H9 (cell line): ENCODE data around the gene HLTF. TPM values are rescaled to one million over a fixed set of nuclear protein-coding genes. Genes with fewer than 3 reads are reported as not detected.

Experiments used
- DNase-seq: peaks from one replicate; pipeline ENCODE4 v3.0.0-alpha.2; 2017
- H2AFZ ChIP-seq: one replicate; pipeline ENCODE4 v1.6.1; 2013; ENCODE audit warnings: mild to moderate bottlenecking, low read length, control low read depth, moderate library complexity
- H2AK5ac ChIP-seq: 2 replicates; pipeline ENCODE4 v1.6.1; 2013; ENCODE audit warnings: low read length, control low read depth, mixed read lengths; ENCODE audit not compliant: insufficient read length
- H2BK120ac ChIP-seq: one replicate; pipeline ENCODE4 v1.6.1; 2013; ENCODE audit warnings: low read depth, mild to moderate bottlenecking, low read length, control low read depth, inconsistent platforms; ENCODE audit not compliant: poor library complexity, severe bottlenecking
- H2BK12ac ChIP-seq: 2 replicates; pipeline ENCODE4 v1.6.1; 2013; ENCODE audit warnings: low read length, control low read depth, mixed read lengths, low read depth; ENCODE audit not compliant: insufficient read length
- H2BK15ac ChIP-seq: 2 replicates; pipeline ENCODE4 v1.6.1; 2013; ENCODE audit warnings: low read depth, low read length, control low read depth
- H2BK20ac ChIP-seq: one replicate; pipeline ENCODE4 v1.6.1; 2013; ENCODE audit warnings: low read depth, mild to moderate bottlenecking, low read length, control low read depth, inconsistent platforms; ENCODE audit not compliant: poor library complexity, severe bottlenecking
- H2BK5ac ChIP-seq: 2 replicates; pipeline ENCODE4 v1.6.1; 2013; ENCODE audit warnings: low read length, control low read depth, mixed read lengths; ENCODE audit not compliant: insufficient read length
- H3K14ac ChIP-seq: 2 replicates; pipeline ENCODE4 v1.6.1; 2013; ENCODE audit warnings: low read length, control low read depth; ENCODE audit not compliant: insufficient read depth
- H3K18ac ChIP-seq: 2 replicates; pipeline ENCODE4 v1.6.1; 2013; ENCODE audit warnings: low read depth, mild to moderate bottlenecking, mixed read lengths, low read length, control low read depth; ENCODE audit not compliant: insufficient read length
- H3K23ac ChIP-seq: 2 replicates; pipeline ENCODE4 v1.6.1; 2013; ENCODE audit warnings: low read length, control low read depth, mixed read lengths, low read depth; ENCODE audit not compliant: insufficient read length
- H3K23me2 ChIP-seq: 2 replicates; pipeline ENCODE4 v1.6.1; 2013; ENCODE audit warnings: low read depth, mild to moderate bottlenecking, mixed read lengths, low read length, control low read depth; ENCODE audit not compliant: insufficient read length, poor library complexity, severe bottlenecking
- H3K27ac ChIP-seq: 2 replicates; pipeline ENCODE4 v1.5.1; 2013; ENCODE audit warnings: low read length, control low read depth, mixed read lengths, low read depth; ENCODE audit not compliant: insufficient read length
- H3K27me3 ChIP-seq: 2 replicates; pipeline ENCODE4 v1.6.1; 2013; ENCODE audit warnings: low read length, control low read depth, inconsistent platforms; ENCODE audit not compliant: insufficient read depth
- H3K4ac ChIP-seq: 2 replicates; pipeline ENCODE4 v1.6.1; 2013; ENCODE audit warnings: low read depth, mild to moderate bottlenecking, control low read depth, inconsistent platforms, low read length, moderate library complexity
- H3K4me1 ChIP-seq: 2 replicates; pipeline ENCODE4 v1.6.1; 2013; ENCODE audit warnings: low read length, control low read depth, inconsistent platforms; ENCODE audit not compliant: insufficient read depth
- H3K4me2 ChIP-seq: 2 replicates; pipeline ENCODE4 v1.6.1; 2013; ENCODE audit warnings: low read length, control low read depth, mixed read lengths; ENCODE audit not compliant: insufficient read length, insufficient read depth
- H3K56ac ChIP-seq: 2 replicates; pipeline ENCODE4 v1.6.1; 2013; ENCODE audit warnings: low read depth, mild to moderate bottlenecking, mixed read lengths, low read length, control low read depth; ENCODE audit not compliant: insufficient read length
- H3K79me1 ChIP-seq: 2 replicates; pipeline ENCODE4 v1.6.1; 2013; ENCODE audit warnings: low read depth, mild to moderate bottlenecking, moderate library complexity, low read length, control low read depth, inconsistent platforms; ENCODE audit not compliant: insufficient read depth, poor library complexity, severe bottlenecking
- H3K79me2 ChIP-seq: 2 replicates; pipeline ENCODE4 v1.6.1; 2013; ENCODE audit warnings: low read length, control low read depth, inconsistent platforms; ENCODE audit not compliant: insufficient read depth
- H3K9ac ChIP-seq: 2 replicates; pipeline ENCODE4 v1.6.1; 2013; ENCODE audit warnings: low read length, control low read depth, mixed read lengths; ENCODE audit not compliant: insufficient read length; ENCODE audit errors: extremely low read depth
- H3K9me3 ChIP-seq: one replicate; pipeline ENCODE4 v1.6.1; 2013; ENCODE audit warnings: low read depth, low read length, inconsistent platforms; ENCODE audit not compliant: control insufficient read depth
- H3T11ph ChIP-seq: one replicate; pipeline ENCODE4 v1.6.1; 2013; ENCODE audit warnings: mild to moderate bottlenecking, low read length, control low read depth, inconsistent platforms
- H4K20me1 ChIP-seq: one replicate; pipeline ENCODE4 v1.6.1; 2013; ENCODE audit not compliant: control insufficient read depth, insufficient read length, insufficient read depth
- H4K5ac ChIP-seq: 2 replicates; pipeline ENCODE4 v1.6.1; 2013; ENCODE audit warnings: low read depth, mild to moderate bottlenecking, mixed read lengths, low read length, control low read depth; ENCODE audit not compliant: insufficient read length
- H4K8ac ChIP-seq: replicated peaks from 2 replicates; pipeline ENCODE4 v1.6.1; 2013; ENCODE audit warnings: low read length, control low read depth, mixed read lengths, low read depth; ENCODE audit not compliant: insufficient read length
- H4K91ac ChIP-seq: 2 replicates; pipeline ENCODE4 v1.6.1; 2013; ENCODE audit warnings: low read depth, mild to moderate bottlenecking, moderate library complexity, mixed read lengths, low read length, control low read depth; ENCODE audit not compliant: insufficient read length
- H3K27ac Mint-ChIP-seq, 3 experiments: 2 replicates in 2 of 3; 3 replicates in 1 of 3; pipeline ENCODE4 v1.8.0; 2020 to 2021; ENCODE audit warnings: mixed read lengths in 3 of 3, mild to moderate bottlenecking in 1 of 3, moderate library complexity in 1 of 3
- H3K27me3 Mint-ChIP-seq: 2 replicates; pipeline ENCODE4 v1.8.0; 2021; ENCODE audit warnings: low read depth, mild to moderate bottlenecking, moderate library complexity, mixed read lengths
- H3K36me3 Mint-ChIP-seq, 3 experiments: 2 replicates in 2 of 3; 3 replicates in 1 of 3; pipeline ENCODE4 v1.8.0; 2020 to 2021; ENCODE audit warnings: low read depth in 3 of 3, mixed read lengths in 3 of 3; ENCODE audit not compliant: insufficient read depth in 1 of 3
- H3K4me1 Mint-ChIP-seq, 2 experiments: 2 replicates each; pipeline ENCODE4 v1.8.0; 2020; ENCODE audit warnings: mixed read lengths in 2 of 2
- H3K4me3 Mint-ChIP-seq, 2 experiments: 2 replicates in 1 of 2; 3 replicates in 1 of 2; pipeline ENCODE4 v1.8.0; 2020 to 2021; ENCODE audit warnings: mild to moderate bottlenecking in 2 of 2, mixed read lengths in 2 of 2, moderate library complexity in 1 of 2
- H3K9me3 Mint-ChIP-seq, 2 experiments: 2 replicates in 1 of 2; 3 replicates in 1 of 2; pipeline ENCODE4 v1.8.0; 2020; ENCODE audit warnings: mild to moderate bottlenecking in 2 of 2, mixed read lengths in 2 of 2, moderate library complexity in 1 of 2
- WGBS: extraction: QIAGEN DNeasy Blood & Tissue Kit; methylation state at CpG from one replicate; pipeline ENCODE4 v1.1.7; 2013; ENCODE audit warnings: missing lambda C conversion rate, low lambda C conversion rate, mixed read lengths; ENCODE audit not compliant: insufficient read length; ENCODE audit errors: extremely low coverage; 5-methylcytosine and 5-hydroxymethylcytosine counted together
- total RNA-seq: library from RNA; stranded (reverse); gene quantifications from 2 replicates; pipeline ENCODE4 v1.2.1, GENCODE V29; 2021
- TF ChIP-seq, protein P1 (sequence below): fragments of 200-600 bp; sonication (generic); conservative IDR thresholded peaks from 3 replicates; pipeline ENCODE4 v1.8.0; 2021; ENCODE audit warnings: antibody characterized with exemption, mild to moderate bottlenecking

HLTF gene
- total RNA-seq, 1 experiment from 2014 or later = 41.5 TPM

DNA sequence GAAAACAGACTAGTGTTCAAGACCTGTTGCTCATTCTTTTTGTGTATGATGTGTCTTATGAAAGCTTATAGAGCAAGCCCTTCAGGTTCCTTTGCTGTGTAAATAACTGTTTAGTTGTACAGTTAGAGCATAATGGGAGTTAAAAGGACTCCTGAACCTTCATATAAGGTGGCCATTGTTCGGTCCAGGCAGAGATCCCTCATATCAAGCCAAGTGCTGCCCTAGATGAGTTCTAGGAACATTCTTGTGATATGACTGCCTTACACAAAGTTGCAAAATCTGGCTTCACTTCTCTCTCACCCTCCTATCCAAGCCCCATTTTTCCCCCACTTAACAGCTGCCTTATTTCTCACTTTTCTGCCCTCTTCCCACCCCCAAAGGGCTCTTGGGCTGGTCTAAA, 68.1 kb downstream of the HLTF start:
- no peaks in the 10 kb centered on the region for H3K79me1 ChIP-seq
- Mint-ChIP-seq H3K9me3 (no peaks in the 10 kb centered on the region), H3K4me1 (peaks cover 42% of the 10 kb centered on the region in 2 experiments), H3K4me3 (no peak overlapping the region), H3K27ac (peak overlapping the region; percentile 21 to 62 (median 52); a peak in 5 of 7 replicates), H3K27me3 (no peaks in the 10 kb centered on the region), H3K36me3 (peaks cover 8 to 23% (median 20%) of the 10 kb centered on the region in 3 experiments; a peak in 6 of 7 replicates)
- H4K5ac ChIP-seq = no peak overlapping the region
- H4K20me1 ChIP-seq = no peaks in the 10 kb centered on the region
- H2BK20ac ChIP-seq = no peak overlapping the region
- no peak overlapping the region for H4K91ac ChIP-seq
- no peak overlapping the region for H3K23ac ChIP-seq
- H3K4ac ChIP-seq = no peak overlapping the region
- H3K4me2 ChIP-seq = no peak overlapping the region
- H3K14ac ChIP-seq = no peak overlapping the region
- no peak overlapping the region for H3K18ac ChIP-seq
- TF ChIP-seq, protein P1, sequence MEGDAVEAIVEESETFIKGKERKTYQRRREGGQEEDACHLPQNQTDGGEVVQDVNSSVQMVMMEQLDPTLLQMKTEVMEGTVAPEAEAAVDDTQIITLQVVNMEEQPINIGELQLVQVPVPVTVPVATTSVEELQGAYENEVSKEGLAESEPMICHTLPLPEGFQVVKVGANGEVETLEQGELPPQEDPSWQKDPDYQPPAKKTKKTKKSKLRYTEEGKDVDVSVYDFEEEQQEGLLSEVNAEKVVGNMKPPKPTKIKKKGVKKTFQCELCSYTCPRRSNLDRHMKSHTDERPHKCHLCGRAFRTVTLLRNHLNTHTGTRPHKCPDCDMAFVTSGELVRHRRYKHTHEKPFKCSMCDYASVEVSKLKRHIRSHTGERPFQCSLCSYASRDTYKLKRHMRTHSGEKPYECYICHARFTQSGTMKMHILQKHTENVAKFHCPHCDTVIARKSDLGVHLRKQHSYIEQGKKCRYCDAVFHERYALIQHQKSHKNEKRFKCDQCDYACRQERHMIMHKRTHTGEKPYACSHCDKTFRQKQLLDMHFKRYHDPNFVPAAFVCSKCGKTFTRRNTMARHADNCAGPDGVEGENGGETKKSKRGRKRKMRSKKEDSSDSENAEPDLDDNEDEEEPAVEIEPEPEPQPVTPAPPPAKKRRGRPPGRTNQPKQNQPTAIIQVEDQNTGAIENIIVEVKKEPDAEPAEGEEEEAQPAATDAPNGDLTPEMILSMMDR = no peak
- no peak overlapping the region for H3K9ac ChIP-seq
- H3K27me3 ChIP-seq = no peaks in the 10 kb centered on the region
- WGBS = no CpG with 5 or more reads among the region's 1 CpG
- H3K27ac ChIP-seq = no peak overlapping the region
- no peaks in the 10 kb centered on the region for H3K9me3 ChIP-seq
- H2AFZ ChIP-seq = no peak overlapping the region
- H2BK12ac ChIP-seq = no peak overlapping the region
- H2BK15ac ChIP-seq = no peak overlapping the region
- no peak overlapping the region for H3T11ph ChIP-seq
- no peaks in the 10 kb centered on the region for H3K23me2 ChIP-seq
- no peak for DNase-seq
- H2AK5ac ChIP-seq = no peak overlapping the region
- H3K56ac ChIP-seq = no peak overlapping the region
- no peak overlapping the region for H2BK5ac ChIP-seq
- no peak overlapping the region for H2BK120ac ChIP-seq
- H4K8ac ChIP-seq = no peak overlapping the region
- no peaks in the 10 kb centered on the region for H3K79me2 ChIP-seq
- H3K4me1 ChIP-seq = peaks cover 17% of the 10 kb centered on the region; the same call in 1 of the 2 replicates
